ENCODE measurements around the gene FKBP8. TPM values are rescaled to one million over a fixed set of nuclear protein-coding genes. Genes with fewer than 3 reads are reported as not detected.

The FKBP8 gene
- total RNA-seq, 1 donor from 2014 or later = 246 TPM

DNA sequence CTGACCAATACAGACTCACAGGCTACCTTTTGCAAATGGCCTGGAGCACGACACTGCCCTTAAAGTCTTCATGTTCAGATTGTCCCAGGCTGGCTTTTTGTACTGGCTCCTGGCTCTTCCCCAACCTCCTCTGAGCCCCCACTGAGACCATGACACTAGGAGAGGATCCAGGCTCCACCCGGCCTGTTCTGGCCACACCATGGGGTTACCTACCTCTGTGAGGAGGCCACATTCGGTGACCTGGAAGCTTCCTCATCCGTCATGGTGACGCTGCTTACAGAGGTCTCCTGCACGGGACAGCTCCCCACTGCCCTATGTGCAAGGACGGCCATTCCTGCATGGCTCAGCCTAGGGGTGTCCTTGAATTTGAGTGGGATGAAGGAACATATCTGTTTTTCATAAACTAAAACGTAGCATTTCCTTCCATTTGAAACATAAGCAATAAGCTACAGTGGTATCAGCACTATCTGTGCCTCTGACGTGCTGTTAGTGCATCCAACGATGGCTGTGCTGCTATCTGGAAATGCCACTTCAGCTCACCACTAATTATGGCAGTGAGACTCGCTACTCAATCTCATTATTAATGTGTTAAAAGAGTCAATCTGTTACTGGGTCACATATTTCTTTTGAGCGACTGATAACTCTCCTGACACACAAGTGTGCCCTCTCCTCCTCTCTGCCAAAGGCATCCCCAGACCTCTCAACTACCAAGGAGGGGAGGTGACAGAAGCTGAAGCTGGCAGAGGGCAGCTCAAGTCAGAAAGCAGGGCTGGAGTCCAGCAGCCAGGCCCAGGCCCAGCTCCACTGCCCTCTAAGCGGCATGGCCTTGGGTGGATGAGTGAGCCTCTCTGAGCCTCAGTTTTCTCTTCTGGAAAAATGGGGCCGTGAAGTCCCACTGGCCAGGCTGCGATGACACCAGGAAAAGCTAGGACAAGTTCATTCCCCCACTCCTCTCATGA is 51.1 kb downstream of the FKBP8 start:
- no peak for DNase-seq (ENCODE audit: low read depth)
- peaks cover 14% of the 10 kb centered on the region for H3K4me1 ChIP-seq (ENCODE audit: insufficient read depth, low read length)
- H3K9me3 ChIP-seq (ENCODE audit: insufficient read depth, low read depth, low read length) = no peaks in the 10 kb centered on the region
- H3K4me1 Mint-ChIP-seq (ENCODE audit: low read depth, unreplicated experiment) = peaks cover 45% of the 10 kb centered on the region
- no peak overlapping the region for H3K4me3 ChIP-seq (ENCODE audit: insufficient read depth, low read depth, low read length)
- H3K4me3 Mint-ChIP-seq (ENCODE audit: unreplicated experiment) = no peak overlapping the region
- TF ChIP-seq, protein P1, sequence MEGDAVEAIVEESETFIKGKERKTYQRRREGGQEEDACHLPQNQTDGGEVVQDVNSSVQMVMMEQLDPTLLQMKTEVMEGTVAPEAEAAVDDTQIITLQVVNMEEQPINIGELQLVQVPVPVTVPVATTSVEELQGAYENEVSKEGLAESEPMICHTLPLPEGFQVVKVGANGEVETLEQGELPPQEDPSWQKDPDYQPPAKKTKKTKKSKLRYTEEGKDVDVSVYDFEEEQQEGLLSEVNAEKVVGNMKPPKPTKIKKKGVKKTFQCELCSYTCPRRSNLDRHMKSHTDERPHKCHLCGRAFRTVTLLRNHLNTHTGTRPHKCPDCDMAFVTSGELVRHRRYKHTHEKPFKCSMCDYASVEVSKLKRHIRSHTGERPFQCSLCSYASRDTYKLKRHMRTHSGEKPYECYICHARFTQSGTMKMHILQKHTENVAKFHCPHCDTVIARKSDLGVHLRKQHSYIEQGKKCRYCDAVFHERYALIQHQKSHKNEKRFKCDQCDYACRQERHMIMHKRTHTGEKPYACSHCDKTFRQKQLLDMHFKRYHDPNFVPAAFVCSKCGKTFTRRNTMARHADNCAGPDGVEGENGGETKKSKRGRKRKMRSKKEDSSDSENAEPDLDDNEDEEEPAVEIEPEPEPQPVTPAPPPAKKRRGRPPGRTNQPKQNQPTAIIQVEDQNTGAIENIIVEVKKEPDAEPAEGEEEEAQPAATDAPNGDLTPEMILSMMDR (IDR thresholded peaks at IDR 0.05; ENCODE audit: insufficient read depth, low read depth, low read length) = no peak
- TF ChIP-seq EZH2 (IDR thresholded peaks at IDR 0.05; ENCODE audit: insufficient read depth, low read length) = no peak
- H3K9ac ChIP-seq (ENCODE audit: low read length) = no peak overlapping the region
- peaks cover 99% of the 10 kb centered on the region for H4K20me1 ChIP-seq (ENCODE audit: insufficient read depth, low read length)
- H3K27me3 Mint-ChIP-seq (ENCODE audit: low read depth, unreplicated experiment) = no peaks in the 10 kb centered on the region
- no peak overlapping the region for H3K4me2 ChIP-seq (ENCODE audit: low read length)
- no peak overlapping the region for H3K27ac Mint-ChIP-seq (ENCODE audit: unreplicated experiment)
- H3K27me3 ChIP-seq (ENCODE audit: insufficient read depth, low read length) = no peaks in the 10 kb centered on the region
- peaks cover 4% of the 10 kb centered on the region for H3K36me3 Mint-ChIP-seq (ENCODE audit: low read depth, unreplicated experiment)
- no peak overlapping the region for H3K27ac ChIP-seq (ENCODE audit: low read depth, low read length)
- H3K9me3 Mint-ChIP-seq (ENCODE audit: unreplicated experiment) = no peaks in the 10 kb centered on the region
- FAIRE-seq = no peak
- no peaks in the 10 kb centered on the region for H3K36me3 ChIP-seq (ENCODE audit: insufficient read depth, low read length)
- H3K79me2 ChIP-seq (ENCODE audit: insufficient read depth, low read length) = peaks cover 96% of the 10 kb centered on the region
- H2AFZ ChIP-seq (ENCODE audit: low read depth, low read length) = no peak overlapping the region

DNA sequence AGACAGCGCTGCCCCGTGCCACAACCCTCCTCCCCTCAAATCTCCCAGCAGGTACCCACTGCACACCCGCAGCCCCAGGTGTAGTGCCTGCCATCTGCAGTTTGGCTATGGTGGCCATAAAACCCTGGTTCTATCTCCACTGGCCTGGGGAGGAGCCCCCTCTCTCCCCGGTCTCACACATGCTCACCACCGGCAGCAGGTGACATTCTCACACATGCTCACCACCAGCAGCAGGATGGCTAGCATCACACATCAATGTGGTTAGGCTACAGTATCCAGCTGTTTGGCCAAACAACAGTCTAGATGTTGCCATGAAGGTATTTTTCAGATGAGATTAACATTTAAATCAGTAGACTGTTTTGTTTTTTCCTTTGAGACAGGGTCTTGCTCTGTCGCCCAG is 52.6 kb downstream of the FKBP8 start:
- Histone ChIP-seq H3K4me2 (ENCODE audit: low read length) (no peak overlapping the region), H3K27me3 (ENCODE audit: insufficient read depth, low read length) (no peaks in the 10 kb centered on the region), H3K79me2 (ENCODE audit: insufficient read depth, low read length) (peaks cover 97% of the 10 kb centered on the region), H3K4me3 (ENCODE audit: insufficient read depth, low read depth, low read length) (no peak overlapping the region), H3K9ac (ENCODE audit: low read length) (no peak overlapping the region), H4K20me1 (ENCODE audit: insufficient read depth, low read length) (peaks cover 99% of the 10 kb centered on the region), H2AFZ (ENCODE audit: low read depth, low read length) (no peak overlapping the region), H3K27ac (ENCODE audit: low read depth, low read length) (no peak overlapping the region), H3K9me3 (ENCODE audit: insufficient read depth, low read depth, low read length) (no peaks in the 10 kb centered on the region), H3K4me1 (ENCODE audit: insufficient read depth, low read length) (peaks cover 16% of the 10 kb centered on the region), H3K36me3 (ENCODE audit: insufficient read depth, low read length) (no peaks in the 10 kb centered on the region)
- Mint-ChIP-seq H3K27me3 (ENCODE audit: low read depth, unreplicated experiment) (no peaks in the 10 kb centered on the region), H3K9me3 (ENCODE audit: unreplicated experiment) (no peaks in the 10 kb centered on the region), H3K36me3 (ENCODE audit: low read depth, unreplicated experiment) (peaks cover 4% of the 10 kb centered on the region), H3K27ac (ENCODE audit: unreplicated experiment) (peak overlapping the region; percentile 47), H3K4me1 (ENCODE audit: low read depth, unreplicated experiment) (peaks cover 41% of the 10 kb centered on the region), H3K4me3 (ENCODE audit: unreplicated experiment) (no peak overlapping the region)
- no peak for DNase-seq (ENCODE audit: low read depth)
- TF ChIP-seq EZH2 (IDR thresholded peaks at IDR 0.05; ENCODE audit: insufficient read depth, low read length) = no peak
- TF ChIP-seq, protein P1 (IDR thresholded peaks at IDR 0.05; ENCODE audit: insufficient read depth, low read depth, low read length) = no peak
- FAIRE-seq = no peak
